ENCODE results near the gene OLFML3. TPM values are rescaled to one million over a fixed set of nuclear protein-coding genes. Genes with fewer than 3 reads are reported as not detected.

The OLFML3 gene
- total and polyA plus RNA-seq, 2 of the 8 experiments (the other 6 are each of a cell fraction or from before 2014, with no cell fraction given), result 56.0 to 72.3 TPM

- no peaks in the 10 kb centered on the region for H3K79me2 ChIP-seq (ENCODE audit: control insufficient read depth in 1 of 2, insufficient read depth in 2 of 2, low read length in 2 of 2)
- H3K9ac ChIP-seq (replicated peaks in 1 of 4; ENCODE audit: extremely low read depth in 1 of 4, low read depth in 3 of 4, low read length in 3 of 4), result no peak overlapping the region
- H3K23ac ChIP-seq (ENCODE audit: insufficient read length), result no peak overlapping the region
- peak overlapping the region; percentile 70 for H3K4ac ChIP-seq (replicated peaks; ENCODE audit: insufficient read length, low read depth, low read length)
- FAIRE-seq (peak; percentile 52), DNase-seq (ENCODE audit: low read depth in 1 of 2, low spot score in 2 of 2) (no peak)
- no peaks in the 10 kb centered on the region; a peak in 1 of 7 replicates for H3K27me3 ChIP-seq (replicated peaks in 1 of 4; ENCODE audit: control insufficient read depth in 3 of 4, extremely low read depth in 1 of 4, insufficient read depth in 3 of 4, low read length in 3 of 4)
- no peak overlapping the region for H2BK15ac ChIP-seq (ENCODE audit: low read length)
- H3K4me1 ChIP-seq (replicated peaks in 1 of 4; ENCODE audit: control insufficient read depth in 3 of 4, insufficient read depth in 4 of 4, low read length in 3 of 4), result peaks cover 3 to 16% (median 12%) of the 10 kb centered on the region in 4 experiments
- no peaks in the 10 kb centered on the region for H3K23me2 ChIP-seq (ENCODE audit: low read depth, low read length)
- ChIA-PET POLR2A (ENCODE audit: partially characterized antibody) (interaction anchor here (0.9 to 1.5 kb wide), 3 partner anchors 8 to 36 kb away, joined by 3 to 6 read pairs (median 3); no protein-coding TSS in a partner anchor), CTCF (ENCODE audit: partially characterized antibody) (interaction anchor here (1.2 to 3.7 kb wide), 4 partner anchors 17 to 84 kb away, joined by 3 to 23 read pairs (median 7); partner anchors contain the start of gene OLFML3)
- no peaks in the 10 kb centered on the region for H3K36me3 ChIP-seq (ENCODE audit: control insufficient read depth in 2 of 4, insufficient read depth in 4 of 4, low read length in 3 of 4)
- no peak overlapping the region for H3K27ac ChIP-seq (ENCODE audit: low read depth, low read length)
- no peaks in the 10 kb centered on the region for H3K79me1 ChIP-seq (ENCODE audit: low read depth, low read length)
- H2AFZ ChIP-seq (ENCODE audit: low read length), result no peak overlapping the region
- H2BK12ac ChIP-seq (ENCODE audit: low read depth, low read length), result no peak overlapping the region; the same call in 1 of the 2 replicates
- H3K4me2 ChIP-seq (ENCODE audit: insufficient read depth in 1 of 2, low read depth in 2 of 2, low read length in 2 of 2), result no peak overlapping the region
- no peak overlapping the region for H2BK5ac ChIP-seq (ENCODE audit: low read depth, low read length)
- no peak overlapping the region for H3K56ac ChIP-seq (replicated peaks; ENCODE audit: insufficient read length, low read depth, low read length)
- no peak overlapping the region for H3K4me3 ChIP-seq (ENCODE audit: extremely low read depth in 1 of 4, insufficient read depth in 2 of 4, low read depth in 3 of 4, low read length in 4 of 4)
- H4K20me1 ChIP-seq (replicated peaks in 1 of 2; ENCODE audit: control insufficient read depth in 1 of 2, insufficient read depth in 2 of 2, low read length in 2 of 2), result no peaks in the 10 kb centered on the region
- peak overlapping the region; percentile 49 for H2BK120ac ChIP-seq (replicated peaks; ENCODE audit: low read depth, low read length)
- no peak overlapping the region for H4K8ac ChIP-seq (ENCODE audit: extremely low read depth, insufficient read depth, low read length)
- no peak overlapping the region for H4K91ac ChIP-seq (replicated peaks; ENCODE audit: insufficient read length, low read length)
- H3K18ac ChIP-seq (ENCODE audit: extremely low read depth, low read length), result no peak overlapping the region
- H4K5ac ChIP-seq (ENCODE audit: insufficient read length, low read depth, low read length), result no peak overlapping the region
- no peak overlapping the region for H3K14ac ChIP-seq (ENCODE audit: insufficient read length)
- H2AK5ac ChIP-seq (ENCODE audit: low read depth, low read length), result no peak overlapping the region
- no peaks in the 10 kb centered on the region; a peak in 3 of 4 replicates for H3K9me3 ChIP-seq (ENCODE audit: insufficient read depth in 2 of 2, low read depth in 1 of 2, low read length in 1 of 2)
- H2BK20ac ChIP-seq (ENCODE audit: low read length), result peak overlapping the region; percentile 66; the same call in 1 of the 2 replicates
- TF ChIP-seq, protein P1, sequence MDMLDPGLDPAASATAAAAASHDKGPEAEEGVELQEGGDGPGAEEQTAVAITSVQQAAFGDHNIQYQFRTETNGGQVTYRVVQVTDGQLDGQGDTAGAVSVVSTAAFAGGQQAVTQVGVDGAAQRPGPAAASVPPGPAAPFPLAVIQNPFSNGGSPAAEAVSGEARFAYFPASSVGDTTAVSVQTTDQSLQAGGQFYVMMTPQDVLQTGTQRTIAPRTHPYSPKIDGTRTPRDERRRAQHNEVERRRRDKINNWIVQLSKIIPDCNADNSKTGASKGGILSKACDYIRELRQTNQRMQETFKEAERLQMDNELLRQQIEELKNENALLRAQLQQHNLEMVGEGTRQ (IDR thresholded peaks at IDR 0.05; ENCODE audit: low read length), result no peak
- TF ChIP-seq RBBP5 (IDR thresholded peaks at IDR 0.05; ENCODE audit: borderline replicate concordance, low read depth, low read length) (no peak), GTF2F1 (IDR thresholded peaks at IDR 0.05; ENCODE audit: borderline replicate concordance, low read depth, low read length) (no peak), TEAD4 (IDR thresholded peaks at IDR 0.05; ENCODE audit: low read depth, low read length) (no peak), BACH1 (IDR thresholded peaks at IDR 0.05; ENCODE audit: low read length) (no peak), JUN (IDR thresholded peaks at IDR 0.05; ENCODE audit: low read depth, low read length) (no peak), YY1 (IDR thresholded peaks at IDR 0.05; ENCODE audit: low read depth, low read length) (no peak), GABPA (IDR thresholded peaks at IDR 0.05; ENCODE audit: borderline replicate concordance, insufficient read depth, low read length) (no peak), KDM5A (IDR thresholded peaks at IDR 0.05; ENCODE audit: low read length) (no peak)
These were observed 21.1 kb downstream of the OLFML3 start for GRCh38 chr1:114000406-114000805.

Measured in H1 (cell line).